ENCODE measurements around the gene CHDH.

DNA sequence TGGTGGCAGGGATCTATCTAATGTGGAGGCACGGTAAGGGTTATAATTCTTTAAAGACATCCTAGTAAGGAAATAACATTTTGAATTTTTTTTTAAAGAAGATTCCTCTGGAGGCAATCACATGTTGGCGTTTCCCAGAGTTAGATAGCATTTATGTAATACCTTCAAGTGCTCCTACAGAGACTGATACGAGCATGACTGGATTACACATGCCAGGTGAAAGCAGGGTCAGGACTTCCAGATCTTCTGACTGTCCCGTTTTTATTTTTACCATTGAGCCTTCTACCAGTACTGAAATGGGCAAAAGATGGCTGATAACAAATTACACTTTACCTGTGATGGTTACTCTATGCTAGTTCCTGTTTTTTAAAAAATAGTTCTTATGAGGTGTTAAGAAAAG is 14.0 kb upstream of the CHDH start:
- TF ChIP-seq, protein P1, sequence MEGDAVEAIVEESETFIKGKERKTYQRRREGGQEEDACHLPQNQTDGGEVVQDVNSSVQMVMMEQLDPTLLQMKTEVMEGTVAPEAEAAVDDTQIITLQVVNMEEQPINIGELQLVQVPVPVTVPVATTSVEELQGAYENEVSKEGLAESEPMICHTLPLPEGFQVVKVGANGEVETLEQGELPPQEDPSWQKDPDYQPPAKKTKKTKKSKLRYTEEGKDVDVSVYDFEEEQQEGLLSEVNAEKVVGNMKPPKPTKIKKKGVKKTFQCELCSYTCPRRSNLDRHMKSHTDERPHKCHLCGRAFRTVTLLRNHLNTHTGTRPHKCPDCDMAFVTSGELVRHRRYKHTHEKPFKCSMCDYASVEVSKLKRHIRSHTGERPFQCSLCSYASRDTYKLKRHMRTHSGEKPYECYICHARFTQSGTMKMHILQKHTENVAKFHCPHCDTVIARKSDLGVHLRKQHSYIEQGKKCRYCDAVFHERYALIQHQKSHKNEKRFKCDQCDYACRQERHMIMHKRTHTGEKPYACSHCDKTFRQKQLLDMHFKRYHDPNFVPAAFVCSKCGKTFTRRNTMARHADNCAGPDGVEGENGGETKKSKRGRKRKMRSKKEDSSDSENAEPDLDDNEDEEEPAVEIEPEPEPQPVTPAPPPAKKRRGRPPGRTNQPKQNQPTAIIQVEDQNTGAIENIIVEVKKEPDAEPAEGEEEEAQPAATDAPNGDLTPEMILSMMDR (IDR thresholded peaks at IDR 0.05 in 8 of 11, conservative IDR thresholded peaks at IDR 0.05 in 3 of 11), result no peak
- no peak for TF ChIP-seq POLR2AphosphoS5 (IDR thresholded peaks at IDR 0.05)
